GM10266 (cell line): ENCODE data around the gene HAUS8.

Experiments
- DNase-seq: peaks from one replicate; pipeline ENCODE4 v3.0.0; 2012; ENCODE audit errors: extremely low spot score
- TF ChIP-seq, protein P1 (sequence below): IDR thresholded peaks from 2 replicates; pipeline ENCODE4 v1.5.1; 2012; ENCODE audit warnings: mild to moderate bottlenecking, low read depth; ENCODE audit not compliant: control insufficient read depth, insufficient read depth; ENCODE audit errors: missing control alignments

The HAUS8 gene

DNA sequence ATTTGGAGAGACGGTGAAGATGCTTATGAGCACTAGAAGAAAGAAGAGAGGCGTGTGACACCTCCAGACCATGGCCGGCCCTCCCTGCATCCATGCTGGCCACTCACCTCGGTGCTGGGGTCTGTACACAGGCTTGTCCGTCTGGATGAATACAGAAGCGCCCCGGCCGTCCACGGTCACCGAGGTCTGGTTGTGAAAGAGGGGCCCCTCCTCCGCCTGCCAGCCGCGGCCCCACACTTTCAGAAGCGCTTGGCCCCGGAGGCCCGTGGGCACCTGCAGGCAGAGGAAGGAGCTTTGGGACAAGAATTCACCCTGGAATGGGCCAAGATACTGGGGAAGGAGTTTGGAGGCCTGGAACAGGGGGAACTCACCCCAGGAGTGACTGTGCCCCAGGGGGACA is 63.8 kb downstream of the HAUS8 start:
- TF ChIP-seq, protein P1, sequence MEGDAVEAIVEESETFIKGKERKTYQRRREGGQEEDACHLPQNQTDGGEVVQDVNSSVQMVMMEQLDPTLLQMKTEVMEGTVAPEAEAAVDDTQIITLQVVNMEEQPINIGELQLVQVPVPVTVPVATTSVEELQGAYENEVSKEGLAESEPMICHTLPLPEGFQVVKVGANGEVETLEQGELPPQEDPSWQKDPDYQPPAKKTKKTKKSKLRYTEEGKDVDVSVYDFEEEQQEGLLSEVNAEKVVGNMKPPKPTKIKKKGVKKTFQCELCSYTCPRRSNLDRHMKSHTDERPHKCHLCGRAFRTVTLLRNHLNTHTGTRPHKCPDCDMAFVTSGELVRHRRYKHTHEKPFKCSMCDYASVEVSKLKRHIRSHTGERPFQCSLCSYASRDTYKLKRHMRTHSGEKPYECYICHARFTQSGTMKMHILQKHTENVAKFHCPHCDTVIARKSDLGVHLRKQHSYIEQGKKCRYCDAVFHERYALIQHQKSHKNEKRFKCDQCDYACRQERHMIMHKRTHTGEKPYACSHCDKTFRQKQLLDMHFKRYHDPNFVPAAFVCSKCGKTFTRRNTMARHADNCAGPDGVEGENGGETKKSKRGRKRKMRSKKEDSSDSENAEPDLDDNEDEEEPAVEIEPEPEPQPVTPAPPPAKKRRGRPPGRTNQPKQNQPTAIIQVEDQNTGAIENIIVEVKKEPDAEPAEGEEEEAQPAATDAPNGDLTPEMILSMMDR: no peak
- no peak for DNase-seq

DNA sequence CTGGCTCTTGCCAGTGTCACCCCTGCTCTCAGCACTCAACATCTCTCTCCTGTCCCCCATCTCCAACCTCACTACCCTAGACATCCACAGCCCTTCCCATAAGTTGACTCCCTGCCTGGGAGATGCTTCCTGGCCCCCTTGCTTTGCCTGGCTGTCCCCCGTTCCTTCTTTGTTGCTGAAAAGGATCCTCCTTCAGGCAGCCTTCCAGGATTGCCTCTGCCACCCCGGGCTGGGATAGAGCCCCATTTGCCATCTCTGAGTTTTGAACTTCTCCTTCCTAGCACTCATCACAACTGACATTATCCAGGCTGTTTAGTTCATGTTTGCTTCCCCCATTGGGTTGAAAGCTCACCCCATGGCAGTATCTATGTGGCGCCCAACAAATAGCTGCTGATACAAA is 68.7 kb downstream of the HAUS8 start:
- DNase-seq: no peak
- TF ChIP-seq, protein P1: no peak

DNA sequence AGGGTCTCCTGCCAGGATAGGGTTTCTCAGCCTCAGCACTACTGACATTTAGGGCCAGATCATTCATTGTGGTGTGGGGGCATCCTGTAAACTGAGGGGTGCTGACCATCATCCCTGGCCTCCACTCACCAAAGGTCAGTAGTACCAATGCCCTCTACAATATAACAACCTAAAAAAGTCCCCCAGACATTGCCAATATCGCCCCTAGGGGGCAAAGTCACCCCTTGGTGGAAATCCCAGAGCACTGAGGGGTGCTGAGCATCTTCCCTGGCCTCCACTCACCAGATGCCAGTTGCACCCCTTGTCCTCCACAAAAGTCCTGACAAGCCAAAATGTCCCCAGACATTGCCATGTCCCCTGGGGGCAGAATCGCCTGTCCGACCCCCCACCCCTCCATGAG is 70.3 kb downstream of the HAUS8 start:
- TF ChIP-seq, protein P1: no peak

DNA sequence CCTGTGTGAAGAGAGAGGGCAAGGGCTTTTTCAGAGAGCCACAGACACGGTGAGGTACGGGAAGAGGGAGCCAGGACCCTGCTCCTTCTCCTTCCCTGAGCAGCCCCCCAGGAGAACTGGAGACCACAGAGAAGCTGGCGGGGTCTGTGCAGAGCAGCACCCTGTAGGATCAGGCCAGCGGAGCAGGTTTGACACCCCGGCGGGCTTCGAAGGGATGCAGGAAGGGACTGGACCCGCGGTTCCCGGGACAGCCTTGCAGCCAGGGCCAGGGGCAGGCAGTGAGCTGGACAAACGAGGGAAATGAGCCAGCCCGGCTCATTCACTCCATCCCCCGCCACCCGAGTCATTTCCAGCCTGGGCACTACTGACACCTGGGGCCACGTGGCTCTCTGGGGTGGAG is 70.9 kb downstream of the HAUS8 start:
- TF ChIP-seq, protein P1: no peak
- no peak for DNase-seq

More for the DNA sequence above, 70.3 kb downstream of the HAUS8 start:
- DNase-seq: no peak

DNA sequence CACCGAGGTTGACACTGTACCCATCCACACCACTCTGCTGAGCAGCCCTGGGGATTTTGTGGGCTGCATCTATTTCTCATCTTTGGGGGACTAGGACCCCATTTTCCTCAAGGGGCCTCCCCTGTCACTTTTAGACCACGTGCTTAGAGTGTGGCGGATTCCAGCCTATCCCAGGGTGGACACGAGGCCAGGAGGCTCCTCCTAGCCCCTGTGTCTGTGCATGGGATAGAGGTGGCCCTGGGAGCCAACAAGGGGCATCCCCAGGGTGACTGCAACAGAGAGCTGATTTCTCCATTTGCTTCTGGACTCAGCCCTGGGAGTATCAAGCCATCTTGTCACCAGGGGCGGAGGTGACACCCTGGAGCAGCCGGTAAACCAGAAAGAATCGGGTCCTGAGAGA is 72.8 kb downstream of the HAUS8 start:
- TF ChIP-seq, protein P1: no peak
- no peak for DNase-seq

DNA sequence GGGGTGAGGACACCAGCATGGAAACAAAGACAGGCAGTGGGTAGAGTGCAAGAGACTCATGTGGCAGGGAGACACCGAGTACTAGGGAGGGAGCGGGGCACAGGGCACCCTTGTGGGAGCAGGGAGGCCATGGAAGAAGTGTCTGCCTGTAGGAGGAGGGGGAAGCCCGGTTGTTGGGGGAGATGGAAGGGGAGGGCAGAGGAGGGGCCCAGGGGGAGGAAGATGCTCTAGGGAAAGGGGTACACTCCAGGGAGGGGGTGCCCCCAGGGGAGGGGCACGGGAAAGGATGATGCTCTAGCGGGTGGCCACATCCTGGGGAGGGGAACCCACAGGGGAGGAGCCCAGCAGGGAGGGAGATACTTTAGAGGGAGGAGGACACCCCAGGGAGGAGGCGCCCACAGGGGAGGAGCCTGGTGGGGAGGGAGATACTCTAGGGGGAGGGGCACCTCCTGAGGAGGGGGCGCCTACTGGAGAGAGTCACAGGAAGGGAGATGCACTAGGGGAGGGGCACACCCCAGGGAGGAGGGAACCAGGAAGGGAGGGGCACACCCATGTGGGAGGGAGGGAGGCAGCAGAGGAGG is 73.6 kb downstream of the HAUS8 start:
- TF ChIP-seq, protein P1: no peak
- DNase-seq: no peak
